OCI-LY1 (cell line): Measurements from ENCODE around the gene NUP50.
"Not testable (repeated sequence)": the region's sequence is repeated elsewhere in the genome, so short reads cannot be mapped to it uniquely, and the experiment has no call there.

ENCODE experiments used
- H2AFZ ChIP-seq: fragments of 200-600 bp; sonication (generic), shearing (Covaris generic); 2 replicates; pipeline ENCODE4 v1.6.0; 2014; ENCODE audit warnings: antibody characterized with exemption, mild to moderate bottlenecking, low read length
- H3F3A ChIP-seq: fragments of 200-600 bp; sonication (generic), shearing (Covaris generic); 2 replicates; pipeline ENCODE4 v1.6.0; 2014; ENCODE audit warnings: mild to moderate bottlenecking, antibody characterized with exemption, low read length, moderate library complexity; ENCODE audit not compliant: insufficient read depth
- H3K27ac ChIP-seq: fragments of 200-600 bp; sonication (generic); 2 replicates; pipeline ENCODE4 v1.5.1; 2014; ENCODE audit warnings: low read length, mixed run types, mild to moderate bottlenecking, low read depth; ENCODE audit not compliant: poor library complexity, severe bottlenecking
- H3K27me3 ChIP-seq: fragments of 200-600 bp; sonication (generic); 2 replicates; pipeline ENCODE4 v1.6.0; 2014; ENCODE audit warnings: antibody characterized with exemption, mild to moderate bottlenecking, low read length, moderate library complexity; ENCODE audit not compliant: insufficient read depth
- H3K36me3 ChIP-seq: fragments of 200-600 bp; sonication (generic); 2 replicates; pipeline ENCODE4 v1.6.1; 2014; ENCODE audit warnings: mild to moderate bottlenecking, antibody characterized with exemption, low read length, moderate library complexity, mixed read lengths; ENCODE audit not compliant: insufficient read depth
- H3K4me1 ChIP-seq: fragments of 200-600 bp; sonication (generic); 2 replicates; pipeline ENCODE4 v1.5.1; 2014; ENCODE audit warnings: mild to moderate bottlenecking, low read length, moderate library complexity; ENCODE audit not compliant: insufficient read depth, severe bottlenecking
- H3K4me2 ChIP-seq: fragments of 200-600 bp; sonication (generic), shearing (Covaris generic); 2 replicates; pipeline ENCODE4 v1.6.1; 2014; ENCODE audit warnings: low read length
- H3K4me3 ChIP-seq: fragments of 200-600 bp; sonication (generic); 2 replicates; pipeline ENCODE4 v1.5.1; 2014; ENCODE audit warnings: low read length, low read depth, mild to moderate bottlenecking, mixed read lengths; ENCODE audit not compliant: poor library complexity, severe bottlenecking
- H3K79me2 ChIP-seq: fragments of 200-600 bp; shearing (Covaris generic); 2 replicates; pipeline ENCODE4 v1.6.1; 2016; ENCODE audit warnings: mixed run types, low read length, mixed read lengths; ENCODE audit not compliant: insufficient read depth
- H3K9ac ChIP-seq: fragments of 200-600 bp; sonication (generic), shearing (Covaris generic); 2 replicates; pipeline ENCODE4 v1.6.1; 2014; ENCODE audit warnings: mild to moderate bottlenecking, low read length, mixed read lengths
- H3K9me2 ChIP-seq: fragments of 200-600 bp; sonication (generic), shearing (Covaris generic); 2 replicates; pipeline ENCODE4 v1.6.1; 2014; ENCODE audit warnings: low read depth, mild to moderate bottlenecking, low read length, mixed read lengths
- H3K9me3 ChIP-seq: fragments of 200-600 bp; shearing (Covaris generic); 2 replicates; pipeline ENCODE4 v1.6.1; 2014; ENCODE audit warnings: low read length, mixed read lengths
- H4K20me1 ChIP-seq: fragments of 200-600 bp; sonication (generic), shearing (Covaris generic); 2 replicates; pipeline ENCODE4 v1.6.0; 2016; ENCODE audit warnings: mild to moderate bottlenecking, low read length; ENCODE audit not compliant: insufficient read depth
- EZH2 ChIP-seq: fragments of 200-600 bp; sonication (generic), shearing (Covaris generic); IDR thresholded peaks from 2 replicates; pipeline ENCODE4 v1.8.0; 2017; ENCODE audit warnings: borderline replicate concordance, mixed run types, mild to moderate bottlenecking, antibody characterized with exemption, low read length, moderate library complexity, mixed read lengths
- TF ChIP-seq, protein P1 (sequence below): fragments of 200-600 bp; sonication (generic), shearing (Covaris generic); IDR thresholded peaks from 2 replicates; pipeline ENCODE4 v1.5.1; 2017; ENCODE audit warnings: mild to moderate bottlenecking, antibody characterized with exemption, low read length, moderate library complexity, mixed read lengths

The NUP50 gene

DNA sequence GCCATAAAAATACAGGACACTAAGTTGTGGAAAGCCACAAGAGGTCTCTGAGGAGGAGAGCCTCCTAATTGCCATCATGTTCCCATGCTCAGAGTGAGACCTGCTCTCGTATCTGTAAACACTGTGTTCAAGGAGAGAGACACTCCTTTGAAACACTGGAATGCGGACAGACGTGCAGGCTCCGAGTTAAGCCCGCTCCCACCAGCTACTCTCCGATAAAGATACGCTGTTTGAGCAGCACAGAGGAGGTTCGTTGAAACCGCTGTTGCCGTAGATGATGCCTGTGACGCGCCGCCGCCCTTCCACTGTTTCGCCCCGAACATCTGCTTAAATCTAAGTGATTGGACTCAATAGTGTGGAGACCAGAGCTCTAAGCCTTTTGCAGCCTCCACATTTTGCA is 25.1 kb downstream of the NUP50 start:
- H3K27ac ChIP-seq = no peak overlapping the region
- no peaks in the 10 kb centered on the region for H3K27me3 ChIP-seq
- H3K79me2 ChIP-seq = no peaks in the 10 kb centered on the region
- H3K4me2 ChIP-seq = no peak overlapping the region
- H2AFZ ChIP-seq = no peak overlapping the region
- H4K20me1 ChIP-seq = 0 out of 2 replicates have a peak, but pooled peaks cover 4% of the 10 kb centered on the region
- no peak overlapping the region for H3K4me3 ChIP-seq
- no peak overlapping the region for H3K9ac ChIP-seq
- no peaks in the 10 kb centered on the region for H3F3A ChIP-seq
- H3K4me1 ChIP-seq = no peaks in the 10 kb centered on the region
- H3K9me3 ChIP-seq = no peaks in the 10 kb centered on the region
- H3K36me3 ChIP-seq = peaks cover 41% of the 10 kb centered on the region
- no peak for TF ChIP-seq EZH2
- TF ChIP-seq, protein P1, sequence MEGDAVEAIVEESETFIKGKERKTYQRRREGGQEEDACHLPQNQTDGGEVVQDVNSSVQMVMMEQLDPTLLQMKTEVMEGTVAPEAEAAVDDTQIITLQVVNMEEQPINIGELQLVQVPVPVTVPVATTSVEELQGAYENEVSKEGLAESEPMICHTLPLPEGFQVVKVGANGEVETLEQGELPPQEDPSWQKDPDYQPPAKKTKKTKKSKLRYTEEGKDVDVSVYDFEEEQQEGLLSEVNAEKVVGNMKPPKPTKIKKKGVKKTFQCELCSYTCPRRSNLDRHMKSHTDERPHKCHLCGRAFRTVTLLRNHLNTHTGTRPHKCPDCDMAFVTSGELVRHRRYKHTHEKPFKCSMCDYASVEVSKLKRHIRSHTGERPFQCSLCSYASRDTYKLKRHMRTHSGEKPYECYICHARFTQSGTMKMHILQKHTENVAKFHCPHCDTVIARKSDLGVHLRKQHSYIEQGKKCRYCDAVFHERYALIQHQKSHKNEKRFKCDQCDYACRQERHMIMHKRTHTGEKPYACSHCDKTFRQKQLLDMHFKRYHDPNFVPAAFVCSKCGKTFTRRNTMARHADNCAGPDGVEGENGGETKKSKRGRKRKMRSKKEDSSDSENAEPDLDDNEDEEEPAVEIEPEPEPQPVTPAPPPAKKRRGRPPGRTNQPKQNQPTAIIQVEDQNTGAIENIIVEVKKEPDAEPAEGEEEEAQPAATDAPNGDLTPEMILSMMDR = no peak
- no peaks in the 10 kb centered on the region for H3K9me2 ChIP-seq

DNA sequence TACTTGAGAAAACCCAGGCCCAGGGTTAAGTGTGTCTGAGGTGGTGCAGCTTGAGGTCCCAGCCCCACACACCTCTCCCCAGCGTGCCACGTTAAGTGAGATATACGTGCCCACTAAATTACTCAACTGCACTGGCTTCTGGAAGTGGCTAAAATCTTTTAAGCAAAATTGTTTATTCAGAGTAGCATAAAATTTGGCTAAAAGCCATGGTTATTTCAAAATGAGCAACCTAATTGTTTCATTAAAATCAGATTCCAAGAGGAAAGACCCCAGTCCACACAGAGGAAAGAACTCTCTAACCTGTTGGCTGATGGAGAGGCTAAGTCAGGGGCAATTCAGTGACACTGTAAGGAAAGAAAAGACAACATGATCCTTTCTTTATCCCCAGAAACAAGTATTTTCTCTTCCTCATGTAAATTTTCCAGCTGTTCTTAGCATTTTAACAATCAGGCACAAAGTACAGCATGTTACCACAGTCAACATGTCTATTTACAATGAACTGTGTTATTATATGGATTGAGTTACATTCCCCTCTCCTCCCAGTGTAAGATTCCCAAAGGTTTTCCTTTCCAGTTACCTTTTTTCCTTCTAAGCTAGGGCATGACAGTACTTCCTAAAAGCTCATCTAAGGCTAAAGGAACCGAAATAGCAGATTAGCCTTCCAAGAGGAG is 26.6 kb downstream of the NUP50 start:
- TF ChIP-seq, protein P1 = no peak
- TF ChIP-seq EZH2 = no peak
- Histone ChIP-seq H4K20me1 (0 out of 2 replicates have a peak, but pooled peaks cover 4% of the 10 kb centered on the region), H3K4me2 (no peak overlapping the region), H3K36me3 (peaks cover 25% of the 10 kb centered on the region), H3K9ac (no peak overlapping the region), H3F3A (no peaks in the 10 kb centered on the region), H3K9me2 (no peaks in the 10 kb centered on the region), H3K9me3 (no peaks in the 10 kb centered on the region), H3K27ac (no peak overlapping the region), H3K4me1 (no peaks in the 10 kb centered on the region), H3K79me2 (no peaks in the 10 kb centered on the region), H2AFZ (no peak overlapping the region), H3K4me3 (no peak overlapping the region), H3K27me3 (no peaks in the 10 kb centered on the region)

DNA sequence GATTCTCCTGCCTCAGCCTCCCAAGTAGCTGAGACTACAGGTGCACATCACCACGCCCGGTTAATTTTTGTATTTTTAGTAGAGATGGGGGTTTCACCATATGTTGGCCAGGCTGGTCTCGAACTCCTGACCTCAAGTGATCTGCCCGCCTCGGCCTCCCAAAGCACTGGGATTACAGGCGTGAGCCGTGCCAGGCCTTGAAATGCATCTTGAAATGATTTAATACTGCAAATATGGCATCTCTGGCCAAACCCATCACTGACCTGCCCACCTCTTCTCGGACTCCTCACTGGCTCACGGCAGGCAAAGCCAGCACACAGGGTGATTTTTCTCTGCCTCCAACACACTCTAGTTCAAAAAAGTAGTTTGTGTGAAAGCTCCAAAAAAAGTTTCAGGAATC is 28.0 kb downstream of the NUP50 start:
- not testable (repeated sequence) for H4K20me1 ChIP-seq, H3K27me3 ChIP-seq, H3K4me3 ChIP-seq, H3K4me2 ChIP-seq, H3F3A ChIP-seq, H3K9me3 ChIP-seq, H3K27ac ChIP-seq, H3K79me2 ChIP-seq, H2AFZ ChIP-seq, H3K9me2 ChIP-seq, H3K9ac ChIP-seq, H3K4me1 ChIP-seq
- H3K36me3 ChIP-seq = peaks cover 14% of the 10 kb centered on the region

DNA sequence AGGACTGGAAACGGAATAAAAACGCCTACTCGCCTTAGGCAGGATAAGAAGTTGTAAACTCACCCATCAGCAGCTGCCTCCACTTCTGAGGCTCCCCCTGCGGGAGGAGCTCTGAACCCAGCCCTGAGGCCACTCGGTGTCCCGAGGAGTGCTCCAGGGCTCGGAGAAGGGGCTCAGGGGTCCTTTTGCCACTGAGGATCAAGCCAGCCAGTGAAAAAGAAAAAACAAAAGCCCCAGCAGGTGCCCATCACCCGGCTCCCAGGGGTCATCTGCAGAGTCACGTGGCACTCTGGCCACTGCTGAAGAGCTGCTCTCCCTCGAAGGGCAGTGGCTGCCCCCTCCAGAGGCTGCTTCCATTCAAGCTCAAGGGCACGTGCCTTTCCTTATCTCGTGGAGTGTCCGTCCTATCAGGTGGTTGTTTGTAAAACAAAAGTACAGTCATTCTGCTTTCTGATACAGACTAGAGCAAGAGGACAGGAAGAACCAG is 29.0 kb downstream of the NUP50 start:
- Histone ChIP-seq H3K9ac (no peak overlapping the region), H3K9me2 (no peaks in the 10 kb centered on the region), H3K4me3 (no peak overlapping the region), H3K9me3 (no peaks in the 10 kb centered on the region), H3K79me2 (no peaks in the 10 kb centered on the region), H3F3A (no peaks in the 10 kb centered on the region), H3K27me3 (no peaks in the 10 kb centered on the region), H2AFZ (no peak overlapping the region), H3K36me3 (peaks cover 9% of the 10 kb centered on the region), H3K4me1 (no peaks in the 10 kb centered on the region), H3K27ac (no peak overlapping the region), H4K20me1 (0 out of 2 replicates have a peak, but pooled peaks cover 4% of the 10 kb centered on the region), H3K4me2 (no peak overlapping the region)
- TF ChIP-seq EZH2 = no peak
- TF ChIP-seq, protein P1 = peak; percentile 9; the same call in 1 of the 2 replicates
